GM23338 (cell line): ENCODE results near the gene LGALS1. TPM values are rescaled to one million over a fixed set of nuclear protein-coding genes. Genes with fewer than 3 reads are reported as not detected.

Source experiments
- ATAC-seq: fragments of 200-7000 bp; cut with Tn5 transposase; 3 replicates; pipeline ENCODE4 v1.9.1; 2020
- DNase-seq: peaks from one replicate; pipeline ENCODE4 v3.0.0-alpha.2; 2015; ENCODE audit warnings: low spot score
- H2AFZ ChIP-seq: fragments of 200-600 bp; sonication (generic); 2 replicates; pipeline ENCODE4 v1.8.0; 2016; ENCODE audit warnings: antibody characterized with exemption, mild to moderate bottlenecking, moderate library complexity
- H3F3A ChIP-seq: fragments of 200-600 bp; sonication (generic); replicated peaks from 2 replicates; pipeline ENCODE4 v1.8.0; 2017; ENCODE audit warnings: antibody characterized with exemption, mixed run types, low read depth
- H3K27ac ChIP-seq: fragments of 200-600 bp; sonication (generic); 2 replicates; pipeline ENCODE4 v1.6.1; 2016; ENCODE audit warnings: low read depth
- H3K27me3 ChIP-seq: fragments of 200-600 bp; sonication (generic); 2 replicates; pipeline ENCODE4 v1.8.0; 2016; ENCODE audit warnings: mild to moderate bottlenecking, mixed run types, moderate library complexity; ENCODE audit not compliant: insufficient read depth
- H3K36me3 ChIP-seq: fragments of 200-600 bp; sonication (generic); 2 replicates; pipeline ENCODE4 v1.8.0; 2016; ENCODE audit warnings: mild to moderate bottlenecking; ENCODE audit not compliant: insufficient read depth
- H3K4me1 ChIP-seq: fragments of 200-600 bp; sonication (generic); 2 replicates; pipeline ENCODE4 v1.8.0; 2016; ENCODE audit warnings: mild to moderate bottlenecking, moderate library complexity; ENCODE audit not compliant: insufficient read depth
- H3K4me2 ChIP-seq: fragments of 200-600 bp; sonication (generic); 2 replicates; pipeline ENCODE4 v1.7.1; 2017; ENCODE audit warnings: mixed run types
- H3K4me3 ChIP-seq: fragments of 200-600 bp; sonication (generic); 2 replicates; pipeline ENCODE4 v1.6.1; 2016; ENCODE audit warnings: mixed run types
- H3K79me2 ChIP-seq: fragments of 200-600 bp; sonication (generic); replicated peaks from 2 replicates; pipeline ENCODE4 v1.8.0; 2017; ENCODE audit warnings: mild to moderate bottlenecking; ENCODE audit not compliant: insufficient read depth
- H3K9me2 ChIP-seq: fragments of 200-600 bp; sonication (generic); 2 replicates; pipeline ENCODE4 v1.8.0; 2017; ENCODE audit not compliant: insufficient read depth
- H4K20me1 ChIP-seq: fragments of 200-600 bp; sonication (generic); replicated peaks from 2 replicates; pipeline ENCODE4 v1.8.0; 2017; ENCODE audit warnings: mild to moderate bottlenecking; ENCODE audit not compliant: insufficient read depth
- H3K27ac Mint-ChIP-seq: 2 replicates; pipeline ENCODE4 v1.8.0; 2020; ENCODE audit warnings: inconsistent platforms, mild to moderate bottlenecking, moderate library complexity, mixed read lengths
- H3K27me3 Mint-ChIP-seq: 3 replicates; pipeline ENCODE4 v1.8.0; 2022; ENCODE audit warnings: low read depth, mild to moderate bottlenecking, moderate library complexity, mixed read lengths, inconsistent platforms; ENCODE audit not compliant: insufficient read depth, poor library complexity
- H3K36me3 Mint-ChIP-seq: 3 replicates; pipeline ENCODE4 v1.8.0; 2021; ENCODE audit warnings: low read depth, mild to moderate bottlenecking, inconsistent platforms, moderate library complexity, mixed read lengths
- H3K4me1 Mint-ChIP-seq: 3 replicates; pipeline ENCODE4 v1.8.0; 2020; ENCODE audit warnings: mild to moderate bottlenecking, inconsistent platforms, mixed read lengths
- H3K4me3 Mint-ChIP-seq: 3 replicates; pipeline ENCODE4 v1.8.0; 2021; ENCODE audit warnings: moderate library complexity, mild to moderate bottlenecking, inconsistent platforms, mixed read lengths
- H3K9me3 Mint-ChIP-seq: 3 replicates; pipeline ENCODE4 v1.8.0; 2020; ENCODE audit warnings: moderate library complexity, mild to moderate bottlenecking, inconsistent platforms, mixed read lengths
- CREB1 ChIP-seq: fragments of 250-450 bp; sonication (Bioruptor Pico); IDR thresholded peaks from 2 replicates; pipeline ENCODE4 v1.5.0; 2020; ENCODE audit warnings: low read depth, mild to moderate bottlenecking, moderate library complexity
- EZH2phosphoT487 ChIP-seq: fragments of 200-600 bp; sonication (generic); IDR thresholded peaks from one replicate; pipeline ENCODE4 v1.8.1; 2018; ENCODE audit warnings: antibody characterized with exemption; ENCODE audit not compliant: unreplicated experiment
- JUNB ChIP-seq: IDR thresholded peaks from one replicate; pipeline ENCODE4 v1.6.1; 2016; ENCODE audit warnings: antibody characterized with exemption; ENCODE audit not compliant: unreplicated experiment
- NANOG ChIP-seq: IDR thresholded peaks from 2 replicates; pipeline ENCODE4 v1.6.1; 2016; ENCODE audit warnings: antibody characterized with exemption, borderline replicate concordance
- POLR2AphosphoS5 ChIP-seq: IDR thresholded peaks from 2 replicates; pipeline ENCODE4 v1.6.1; 2016; ENCODE audit warnings: antibody characterized with exemption, low read depth
- STAT1 ChIP-seq: IDR thresholded peaks from one replicate; pipeline ENCODE4 v1.6.1; 2016; ENCODE audit warnings: antibody characterized with exemption; ENCODE audit not compliant: unreplicated experiment
- polyA plus RNA-seq: library from polyadenylated mRNA; unstranded; fragments of >200 nt; fragmentation: Nextera tagmentation; extraction: Ambion mirVana; gene quantifications from 2 replicates; pipeline ENCODE4 v1.2.1, GENCODE V29; 2016
- total RNA-seq: library from RNA; depleted of rRNA; stranded (reverse); fragments of >200 nt; shearing (Covaris generic); gene quantifications from 2 replicates; pipeline ENCODE4 v1.2.3, GENCODE V29; 2014
- TF ChIP-seq, protein P1 (sequence below), 2 experiments: fragments of 200-600 bp in 1 of 2; sonication (generic) in 1 of 2; conservative IDR thresholded peaks; 2 replicates each; pipeline versions ENCODE4 v1.5.1 to v1.6.1; 2016 to 2017; ENCODE audit warnings: antibody characterized with exemption in 2 of 2, low read depth in 2 of 2, mild to moderate bottlenecking in 2 of 2, moderate library complexity in 1 of 2
- TF ChIP-seq, protein P2 (sequence below): IDR thresholded peaks from one replicate; pipeline ENCODE4 v1.6.1; 2018; ENCODE audit warnings: antibody characterized with exemption; ENCODE audit not compliant: unreplicated experiment

LGALS1 gene
- total and polyA plus RNA-seq, 2 experiments from 2014 or later: 31.2 to 62.5 TPM

DNA sequence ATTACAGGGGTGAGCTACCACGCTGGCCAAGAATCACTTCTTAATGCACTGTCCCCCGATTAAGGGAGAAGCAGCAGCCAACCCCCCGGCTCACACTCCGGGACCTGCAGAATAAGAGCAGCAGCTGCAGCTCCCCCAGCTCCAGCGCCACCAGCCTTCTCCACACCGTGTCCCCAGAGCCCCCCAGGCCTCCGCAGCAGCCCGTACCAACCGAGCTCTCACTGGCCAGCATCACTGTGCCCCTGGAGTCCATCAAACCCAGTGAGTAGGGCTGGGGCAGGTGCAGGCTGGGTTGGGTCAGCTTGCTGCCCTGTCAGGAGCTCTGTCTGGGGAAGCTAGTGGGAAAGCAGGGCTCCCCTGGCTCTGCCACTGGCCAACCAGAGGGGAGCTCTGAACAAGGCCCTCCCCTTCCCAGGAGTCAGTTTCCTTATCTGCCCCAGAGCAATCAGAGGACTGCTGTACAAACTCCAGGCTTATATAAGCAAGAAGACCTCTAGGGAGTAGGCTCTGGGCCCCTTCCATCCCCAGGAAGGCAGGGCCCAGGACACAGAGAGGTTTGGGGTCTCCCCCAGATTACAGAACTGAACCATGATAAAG lies 44.5 kb upstream of the LGALS1 start:
- DNase-seq (no peak), ATAC-seq (no peak)
- H2AFZ ChIP-seq: no peak overlapping the region
- TF ChIP-seq POLR2AphosphoS5 (no peak), NANOG (no peak), STAT1 (no peak)
- TF ChIP-seq, protein P1, sequence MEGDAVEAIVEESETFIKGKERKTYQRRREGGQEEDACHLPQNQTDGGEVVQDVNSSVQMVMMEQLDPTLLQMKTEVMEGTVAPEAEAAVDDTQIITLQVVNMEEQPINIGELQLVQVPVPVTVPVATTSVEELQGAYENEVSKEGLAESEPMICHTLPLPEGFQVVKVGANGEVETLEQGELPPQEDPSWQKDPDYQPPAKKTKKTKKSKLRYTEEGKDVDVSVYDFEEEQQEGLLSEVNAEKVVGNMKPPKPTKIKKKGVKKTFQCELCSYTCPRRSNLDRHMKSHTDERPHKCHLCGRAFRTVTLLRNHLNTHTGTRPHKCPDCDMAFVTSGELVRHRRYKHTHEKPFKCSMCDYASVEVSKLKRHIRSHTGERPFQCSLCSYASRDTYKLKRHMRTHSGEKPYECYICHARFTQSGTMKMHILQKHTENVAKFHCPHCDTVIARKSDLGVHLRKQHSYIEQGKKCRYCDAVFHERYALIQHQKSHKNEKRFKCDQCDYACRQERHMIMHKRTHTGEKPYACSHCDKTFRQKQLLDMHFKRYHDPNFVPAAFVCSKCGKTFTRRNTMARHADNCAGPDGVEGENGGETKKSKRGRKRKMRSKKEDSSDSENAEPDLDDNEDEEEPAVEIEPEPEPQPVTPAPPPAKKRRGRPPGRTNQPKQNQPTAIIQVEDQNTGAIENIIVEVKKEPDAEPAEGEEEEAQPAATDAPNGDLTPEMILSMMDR (conservative IDR thresholded peaks at IDR 0.05; ENCODE audit: low read depth in 2 of 2): no peak
- H4K20me1 ChIP-seq: no peaks in the 10 kb centered on the region
- H3F3A ChIP-seq: peaks cover 13% of the 10 kb centered on the region
- peaks cover 17% of the 10 kb centered on the region for H3K4me1 ChIP-seq
- H3K27ac ChIP-seq: no peak overlapping the region
- no peak overlapping the region for H3K4me3 ChIP-seq
- Mint-ChIP-seq H3K9me3 (no peaks in the 10 kb centered on the region), H3K36me3 (no peaks in the 10 kb centered on the region), H3K4me1 (peaks cover 16% of the 10 kb centered on the region), H3K27me3 (peaks cover 10% of the 10 kb centered on the region), H3K4me3 (no peak overlapping the region), H3K27ac (no peak overlapping the region)
- H3K79me2 ChIP-seq: no peaks in the 10 kb centered on the region
- H3K4me2 ChIP-seq: no peak overlapping the region
- no peaks in the 10 kb centered on the region for H3K27me3 ChIP-seq
- H3K9me2 ChIP-seq: no peaks in the 10 kb centered on the region
- H3K36me3 ChIP-seq: no peaks in the 10 kb centered on the region

DNA sequence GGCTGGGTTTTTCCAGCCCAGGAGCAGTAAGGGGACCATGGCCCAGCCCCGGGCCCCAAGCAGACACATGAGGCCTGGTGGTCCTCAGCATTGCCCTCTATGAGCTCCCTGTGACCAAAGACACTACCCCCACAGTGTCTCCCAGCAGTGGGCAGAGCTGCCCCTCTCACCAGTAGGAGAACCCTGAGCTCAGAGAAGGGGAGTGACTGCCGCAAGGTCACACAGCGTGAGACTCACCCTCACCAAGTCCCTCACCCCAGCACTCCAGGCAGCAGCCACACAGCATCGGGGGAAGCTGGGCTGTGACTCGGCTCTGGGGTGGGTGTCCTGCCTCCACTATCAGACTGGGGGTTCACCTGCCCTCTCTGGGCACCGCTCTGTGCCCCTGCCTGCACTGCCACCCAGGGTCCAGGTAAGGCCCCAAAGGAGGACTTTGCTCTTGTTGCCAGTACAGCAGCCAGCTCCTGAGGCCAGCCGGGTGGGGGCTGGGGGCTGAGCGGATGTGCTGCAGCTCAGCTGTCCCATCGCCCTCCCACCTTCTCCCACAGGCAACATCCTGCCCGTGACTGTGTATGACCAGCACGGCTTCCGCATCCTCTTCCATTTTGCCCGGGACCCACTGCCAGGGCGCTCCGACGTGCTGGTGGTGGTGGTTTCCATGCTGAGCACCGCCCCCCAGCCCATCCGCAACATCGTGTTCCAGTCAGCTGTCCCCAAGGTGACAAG lies 43.8 kb upstream of the LGALS1 start:
- peaks cover 16% of the 10 kb centered on the region for H3F3A ChIP-seq
- Mint-ChIP-seq H3K27me3 (peaks cover 12% of the 10 kb centered on the region), H3K9me3 (no peaks in the 10 kb centered on the region), H3K27ac (no peak overlapping the region), H3K36me3 (no peaks in the 10 kb centered on the region), H3K4me3 (no peak overlapping the region), H3K4me1 (peaks cover 22% of the 10 kb centered on the region)
- peaks cover 22% of the 10 kb centered on the region for H3K4me1 ChIP-seq
- no peaks in the 10 kb centered on the region for H3K27me3 ChIP-seq
- no peaks in the 10 kb centered on the region for H3K36me3 ChIP-seq
- no peak overlapping the region for H3K4me2 ChIP-seq
- no peaks in the 10 kb centered on the region for H3K9me2 ChIP-seq
- H3K79me2 ChIP-seq: no peaks in the 10 kb centered on the region
- TF ChIP-seq POLR2AphosphoS5: 0 out of 2 replicates have a peak, but pooled peaks have one; percentile 4
- no peak for TF ChIP-seq STAT1
- H2AFZ ChIP-seq: no peak overlapping the region
- no peak overlapping the region for H3K4me3 ChIP-seq
- H4K20me1 ChIP-seq: no peaks in the 10 kb centered on the region; the same call in 1 of the 2 replicates
- ATAC-seq (no peak), DNase-seq (no peak)
- H3K27ac ChIP-seq: no peak overlapping the region

DNA sequence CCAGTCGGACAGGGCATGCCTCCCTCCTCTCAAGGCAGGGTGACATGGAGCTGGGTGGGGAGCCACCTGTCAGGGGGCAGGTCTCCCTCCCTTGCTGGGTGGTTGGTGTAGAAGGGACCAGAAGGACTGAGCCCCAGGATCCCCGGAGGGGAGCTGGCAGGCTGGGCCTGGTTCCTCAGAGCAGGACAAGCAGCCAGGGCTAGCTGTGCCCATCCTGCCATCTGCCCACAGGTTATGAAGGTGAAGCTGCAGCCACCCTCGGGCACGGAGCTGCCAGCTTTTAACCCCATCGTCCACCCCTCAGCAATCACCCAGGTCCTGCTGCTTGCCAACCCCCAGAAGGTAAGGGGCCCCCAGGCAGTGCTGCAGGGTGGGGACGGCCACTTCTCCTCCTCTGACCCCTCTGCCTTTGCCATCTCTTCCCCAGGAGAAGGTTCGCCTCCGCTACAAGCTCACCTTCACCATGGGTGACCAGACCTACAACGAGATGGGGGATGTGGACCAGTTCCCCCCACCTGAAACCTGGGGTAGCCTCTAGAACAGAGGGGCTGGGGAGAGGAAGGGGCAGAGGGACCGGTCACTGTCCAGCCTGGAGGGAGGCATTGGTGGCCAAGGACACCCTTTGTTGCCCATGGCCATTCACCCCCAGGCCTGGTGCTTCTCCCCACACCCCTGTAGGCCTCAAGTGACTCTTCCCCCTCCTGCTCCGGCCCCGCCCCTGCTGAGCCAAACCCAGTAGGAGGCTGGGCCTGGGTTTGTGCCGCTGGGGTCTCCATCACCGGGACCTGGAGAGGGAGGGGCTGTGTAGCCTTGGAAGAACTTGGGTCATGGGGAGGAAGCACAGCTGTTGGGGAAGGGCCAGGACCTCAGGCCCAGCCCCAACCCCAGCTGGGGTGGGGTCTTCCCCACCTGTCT lies 43.0 kb upstream of the LGALS1 start:
- Histone ChIP-seq H3K27me3 (no peaks in the 10 kb centered on the region), H3K4me3 (no peak overlapping the region), H3K4me2 (peak overlapping the region; percentile 79; the same call in 1 of the 2 replicates), H3F3A (peaks cover 19% of the 10 kb centered on the region), H2AFZ (no peak overlapping the region), H3K79me2 (no peaks in the 10 kb centered on the region), H3K4me1 (peaks cover 27% of the 10 kb centered on the region), H4K20me1 (no peaks in the 10 kb centered on the region; the same call in 1 of the 2 replicates), H3K36me3 (no peaks in the 10 kb centered on the region), H3K27ac (no peak overlapping the region), H3K9me2 (no peaks in the 10 kb centered on the region)
- H3K9me3 Mint-ChIP-seq: no peaks in the 10 kb centered on the region
- peaks cover 28% of the 10 kb centered on the region for H3K4me1 Mint-ChIP-seq
- no peaks in the 10 kb centered on the region for H3K36me3 Mint-ChIP-seq
- no peak overlapping the region for H3K27ac Mint-ChIP-seq
- H3K27me3 Mint-ChIP-seq: peaks cover 16% of the 10 kb centered on the region
- H3K4me3 Mint-ChIP-seq: no peak overlapping the region
- ATAC-seq (no peak), DNase-seq (no peak)
- TF ChIP-seq CREB1 (CRISPR knock-in tag) (no peak), JUNB (no peak), STAT1 (no peak), EZH2phosphoT487 (no peak)
- TF ChIP-seq, protein P2, sequence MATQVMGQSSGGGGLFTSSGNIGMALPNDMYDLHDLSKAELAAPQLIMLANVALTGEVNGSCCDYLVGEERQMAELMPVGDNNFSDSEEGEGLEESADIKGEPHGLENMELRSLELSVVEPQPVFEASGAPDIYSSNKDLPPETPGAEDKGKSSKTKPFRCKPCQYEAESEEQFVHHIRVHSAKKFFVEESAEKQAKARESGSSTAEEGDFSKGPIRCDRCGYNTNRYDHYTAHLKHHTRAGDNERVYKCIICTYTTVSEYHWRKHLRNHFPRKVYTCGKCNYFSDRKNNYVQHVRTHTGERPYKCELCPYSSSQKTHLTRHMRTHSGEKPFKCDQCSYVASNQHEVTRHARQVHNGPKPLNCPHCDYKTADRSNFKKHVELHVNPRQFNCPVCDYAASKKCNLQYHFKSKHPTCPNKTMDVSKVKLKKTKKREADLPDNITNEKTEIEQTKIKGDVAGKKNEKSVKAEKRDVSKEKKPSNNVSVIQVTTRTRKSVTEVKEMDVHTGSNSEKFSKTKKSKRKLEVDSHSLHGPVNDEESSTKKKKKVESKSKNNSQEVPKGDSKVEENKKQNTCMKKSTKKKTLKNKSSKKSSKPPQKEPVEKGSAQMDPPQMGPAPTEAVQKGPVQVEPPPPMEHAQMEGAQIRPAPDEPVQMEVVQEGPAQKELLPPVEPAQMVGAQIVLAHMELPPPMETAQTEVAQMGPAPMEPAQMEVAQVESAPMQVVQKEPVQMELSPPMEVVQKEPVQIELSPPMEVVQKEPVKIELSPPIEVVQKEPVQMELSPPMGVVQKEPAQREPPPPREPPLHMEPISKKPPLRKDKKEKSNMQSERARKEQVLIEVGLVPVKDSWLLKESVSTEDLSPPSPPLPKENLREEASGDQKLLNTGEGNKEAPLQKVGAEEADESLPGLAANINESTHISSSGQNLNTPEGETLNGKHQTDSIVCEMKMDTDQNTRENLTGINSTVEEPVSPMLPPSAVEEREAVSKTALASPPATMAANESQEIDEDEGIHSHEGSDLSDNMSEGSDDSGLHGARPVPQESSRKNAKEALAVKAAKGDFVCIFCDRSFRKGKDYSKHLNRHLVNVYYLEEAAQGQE: no peak
- TF ChIP-seq, protein P1 (conservative IDR thresholded peaks at IDR 0.05; ENCODE audit: low read depth in 2 of 2): no peak
